HG03066 (cell line): ENCODE data around the gene KSR2.

Experiments
- ATAC-seq: cut with Tn5 transposase; IDR thresholded peaks from one replicate; pipeline ENCODE4 v1.9.1; 2021; ENCODE audit warnings: low read depth; ENCODE audit not compliant: unreplicated experiment

KSR2 gene

GRCh38 chr12:117439531-117440001 is 529.2 kb downstream of the KSR2 start:
- no peak for ATAC-seq

GRCh38 chr12:117438809-117439208 is 530.0 kb downstream of the KSR2 start:
- no peak for ATAC-seq

GRCh38 chr12:117437516-117438255 is 531.1 kb downstream of the KSR2 start:
- no peak for ATAC-seq

- no peak for ATAC-seq
These were observed 534.9 kb downstream of the KSR2 start for GRCh38 chr12:117433878-117434277.

GRCh38 chr12:117430246-117430645 is 538.5 kb downstream of the KSR2 start:
- no peak for ATAC-seq

- no peak for ATAC-seq
These were observed 541.6 kb downstream of the KSR2 start for GRCh38 chr12:117427211-117427610.

- no peak for ATAC-seq
These were observed 546.8 kb downstream of the KSR2 start for GRCh38 chr12:117421987-117422386.

GRCh38 chr12:117421068-117421752 is 547.6 kb downstream of the KSR2 start:
- no peak for ATAC-seq

- ATAC-seq = no peak
These were observed 551.8 kb downstream of the KSR2 start for GRCh38 chr12:117417004-117417403.

- no peak for ATAC-seq
These were observed 556.2 kb downstream of the KSR2 start for GRCh38 chr12:117412465-117413188.

- no peak for ATAC-seq
These were observed 559.5 kb downstream of the KSR2 start for GRCh38 chr12:117409286-117409685.

GRCh38 chr12:117408161-117408791 is 560.5 kb downstream of the KSR2 start:
- no peak for ATAC-seq

- ATAC-seq = no peak
These were observed 563.9 kb downstream of the KSR2 start for GRCh38 chr12:117404940-117405339.

GRCh38 chr12:117404203-117404853 is 564.5 kb downstream of the KSR2 start:
- ATAC-seq = no peak

GRCh38 chr12:117403586-117404139 is 565.1 kb downstream of the KSR2 start:
- no peak for ATAC-seq
